Esophagus (tissue), 2 donors: ENCODE data around the gene PDE8B. TPM values are rescaled to one million over a fixed set of nuclear protein-coding genes. Genes with fewer than 3 reads are reported as not detected.

Experiments
- H3K27ac ChIP-seq, 2 donors: one replicate each; pipeline ENCODE4 v1.5.1; 2013; ENCODE audit warnings: low read depth in 2 of 2, mild to moderate bottlenecking in 2 of 2, inconsistent platforms in 1 of 2, low read length in 1 of 2, moderate library complexity in 1 of 2
- H3K27me3 ChIP-seq, 2 donors: one replicate each; pipeline ENCODE4 v1.6.1; 2013; ENCODE audit warnings: low read length in 2 of 2, control low read depth in 1 of 2, mild to moderate bottlenecking in 1 of 2; ENCODE audit not compliant: insufficient read depth in 2 of 2, control insufficient read depth in 1 of 2
- H3K36me3 ChIP-seq, 2 donors: one replicate each; pipeline ENCODE4 v1.6.1; 2013; ENCODE audit warnings: low read length in 1 of 2; ENCODE audit not compliant: control insufficient read depth in 2 of 2, insufficient read depth in 2 of 2
- H3K4me1 ChIP-seq, 2 donors: one replicate each; pipeline ENCODE4 v1.6.1; 2013; ENCODE audit warnings: low read length in 1 of 2; ENCODE audit not compliant: control insufficient read depth in 2 of 2, insufficient read depth in 2 of 2
- H3K4me3 ChIP-seq, 2 donors: one replicate each; pipeline ENCODE4 v1.5.1; 2013; ENCODE audit warnings: low read length in 2 of 2, mild to moderate bottlenecking in 2 of 2, low read depth in 1 of 2, moderate library complexity in 1 of 2
- H3K9me3 ChIP-seq, 2 donors: one replicate each; pipeline ENCODE4 v1.6.1; 2013; ENCODE audit warnings: mild to moderate bottlenecking in 2 of 2, low read depth in 1 of 2, low read length in 1 of 2, moderate library complexity in 1 of 2; ENCODE audit not compliant: control insufficient read depth in 2 of 2, insufficient read depth in 1 of 2
- whole genome bisulfite sequencing, 2 donors: extraction: QIAGEN DNeasy Blood & Tissue Kit; methylation state at CpG; one replicate each; pipeline ENCODE4 v1.1.7; 2013; 5-methylcytosine and 5-hydroxymethylcytosine counted together
- polyA plus RNA-seq, 2 donors: library from polyadenylated mRNA; stranded (reverse); fragments of 200-250 nt; gene quantifications; one replicate each; pipeline ENCODE4 v1.2.3, GENCODE V29; 2013
- donor health status: healthy with polysubstance abuse.
- donor health status: Bipolar disorder and iron deficiency.

PDE8B gene
- polyA plus RNA-seq, 2 donors: 0.31 to 0.66 TPM

DNA sequence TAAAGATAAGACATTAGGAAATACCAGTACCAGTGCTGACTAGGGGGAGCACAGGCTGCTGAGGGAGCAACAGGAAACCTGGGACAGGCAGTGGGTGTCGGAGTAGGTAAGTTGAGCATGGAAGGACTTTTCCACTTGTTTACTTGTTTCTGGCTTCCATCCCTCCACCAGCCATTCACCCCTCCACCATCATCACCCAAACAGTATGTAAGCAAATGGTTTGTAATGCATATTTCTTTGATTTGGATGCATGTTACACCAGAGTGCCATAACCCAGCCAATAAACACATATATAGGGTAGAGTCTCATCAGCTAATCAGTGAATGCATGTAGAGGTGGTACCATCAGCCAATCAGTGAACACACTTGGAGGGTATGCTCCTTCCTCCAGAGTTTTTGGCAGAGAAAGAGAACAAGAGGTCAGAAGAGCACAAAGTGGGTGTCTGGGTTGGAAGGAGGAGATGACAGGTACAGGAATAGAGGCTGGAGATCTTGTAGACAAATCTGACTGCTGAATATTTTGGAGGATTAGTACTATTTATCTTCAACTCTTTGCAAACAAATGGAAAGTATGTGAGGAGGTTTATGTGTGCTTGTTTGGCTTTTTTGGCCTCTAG, 37.7 kb upstream of the PDE8B start:
- H3K9me3 ChIP-seq: no peaks in the 10 kb centered on the region
- peaks cover 0 to 4% of the 10 kb centered on the region in 2 donors for H3K4me1 ChIP-seq
- WGBS, 2 donors: 83 to 93% methylated on average over 1 of the region's 1 CpG
- H3K27me3 ChIP-seq: no peaks in the 10 kb centered on the region
- no peak overlapping the region for H3K4me3 ChIP-seq
- no peak overlapping the region for H3K27ac ChIP-seq
- H3K36me3 ChIP-seq: no peaks in the 10 kb centered on the region

- Histone ChIP-seq H3K4me3 (no peak overlapping the region), H3K9me3 (no peaks in the 10 kb centered on the region), H3K27ac (no peak overlapping the region), H3K27me3 (no peaks in the 10 kb centered on the region), H3K36me3 (no peaks in the 10 kb centered on the region), H3K4me1 (no peaks in the 10 kb centered on the region)
- WGBS, 2 donors: 71 to 85% methylated on average over 6 of the region's 6 CpGs
These were observed 36.0 kb upstream of the PDE8B start for GRCh38 chr5:77174526-77174925.

DNA sequence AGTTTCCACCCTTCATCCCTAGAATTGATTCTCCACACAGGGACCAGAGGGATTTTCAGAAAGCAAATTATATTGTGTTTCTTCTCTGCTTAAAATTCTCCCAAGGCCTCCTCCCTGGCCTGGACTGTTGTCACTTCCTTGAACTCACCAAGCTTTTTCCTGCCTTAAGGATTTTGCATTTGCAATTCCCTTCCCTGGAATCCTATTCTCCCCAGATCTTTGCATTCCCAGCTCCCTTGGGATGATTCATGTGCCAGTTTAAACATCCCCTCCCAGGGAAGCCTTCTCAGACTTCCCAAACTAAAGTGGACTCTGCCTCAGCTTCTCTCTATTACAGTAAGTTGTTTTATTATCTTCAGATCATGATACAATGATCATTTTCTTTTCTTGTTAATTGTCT, 35.2 kb upstream of the PDE8B start:
- H3K4me3 ChIP-seq: no peak overlapping the region
- no peaks in the 10 kb centered on the region for H3K4me1 ChIP-seq
- no peaks in the 10 kb centered on the region for H3K36me3 ChIP-seq
- H3K27me3 ChIP-seq: no peaks in the 10 kb centered on the region
- H3K27ac ChIP-seq: no peak overlapping the region
- no peaks in the 10 kb centered on the region for H3K9me3 ChIP-seq

DNA sequence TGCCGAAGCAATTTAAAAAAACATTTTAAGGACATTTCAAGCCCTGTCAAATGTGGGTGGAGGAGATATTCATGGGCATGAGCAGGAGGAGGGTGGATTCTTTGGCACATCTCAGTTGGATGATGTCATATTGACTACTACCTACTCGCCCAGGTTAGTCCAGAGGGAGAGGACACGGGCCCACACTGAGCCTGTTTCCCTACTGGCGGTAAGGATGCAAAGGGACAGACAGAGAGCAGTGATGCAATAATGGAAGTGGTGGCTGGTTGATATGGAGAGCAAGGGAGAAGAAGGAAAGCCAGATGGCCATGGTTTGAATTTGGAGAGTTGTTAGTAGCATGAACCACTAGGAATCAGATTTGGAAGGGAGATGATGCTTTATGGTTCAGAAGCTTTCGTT, 34.1 kb upstream of the PDE8B start:
- WGBS, 2 donors: 85 to 89% methylated on average over 5 of the region's 5 CpGs
- Histone ChIP-seq H3K36me3 (no peaks in the 10 kb centered on the region), H3K27ac (no peak overlapping the region), H3K4me1 (no peaks in the 10 kb centered on the region), H3K4me3 (no peak overlapping the region), H3K9me3 (peaks cover 0 to 2% of the 10 kb centered on the region in 2 donors), H3K27me3 (peaks cover 0 to 2% of the 10 kb centered on the region in 2 donors)

- Histone ChIP-seq H3K9me3 (peaks cover 0 to 3% of the 10 kb centered on the region in 2 donors), H3K27me3 (peaks cover 0 to 2% of the 10 kb centered on the region in 2 donors), H3K27ac (no peak overlapping the region), H3K36me3 (no peaks in the 10 kb centered on the region), H3K4me1 (no peaks in the 10 kb centered on the region), H3K4me3 (no peak overlapping the region)
- WGBS, 2 donors: 90 to 95% methylated on average over 5 of the region's 5 CpGs
These were observed 32.9 kb upstream of the PDE8B start for GRCh38 chr5:77177576-77177975.

GRCh38 chr5:77180167-77181081, 30.1 kb upstream of the PDE8B start:
- no peaks in the 10 kb centered on the region for H3K4me1 ChIP-seq
- H3K36me3 ChIP-seq: no peaks in the 10 kb centered on the region
- H3K4me3 ChIP-seq: peak overlapping the region; percentile 37 to 39
- peaks cover 0 to 2% of the 10 kb centered on the region in 2 donors for H3K27me3 ChIP-seq
- no peak overlapping the region for H3K27ac ChIP-seq
- WGBS, 2 donors: 2% methylated on average over 49 to 69 of the region's 69 CpGs
- peaks cover 0 to 5% of the 10 kb centered on the region in 2 donors for H3K9me3 ChIP-seq

DNA sequence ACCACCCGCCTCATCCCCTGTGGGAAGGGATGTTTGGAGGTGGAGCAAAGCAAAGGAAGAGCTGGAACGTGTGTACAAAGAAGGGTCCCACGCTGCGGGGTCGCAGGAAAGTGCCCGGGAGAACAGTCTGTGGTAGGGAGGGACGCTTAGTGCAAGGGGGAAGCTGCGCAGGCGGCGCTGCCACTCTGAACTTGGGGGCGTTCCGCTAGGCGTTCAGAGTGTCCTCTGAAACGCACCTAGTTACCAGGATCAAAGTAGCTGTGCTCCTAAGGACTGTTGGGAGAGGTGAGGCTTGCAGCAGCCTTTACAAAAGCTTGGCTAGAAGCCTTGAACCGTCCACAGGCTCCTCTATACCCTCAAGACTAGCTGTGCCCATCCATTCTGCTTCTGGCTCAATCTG, 29.3 kb upstream of the PDE8B start:
- H3K9me3 ChIP-seq: peaks cover 0 to 5% of the 10 kb centered on the region in 2 donors
- 9 to 14% methylated on average over 15 of the region's 15 CpGs for WGBS, 2 donors
- no peak overlapping the region for H3K27ac ChIP-seq
- peak overlapping the region in 1 of 2 donors; percentile 37 for H3K4me3 ChIP-seq
- H3K4me1 ChIP-seq: no peaks in the 10 kb centered on the region
- no peaks in the 10 kb centered on the region for H3K36me3 ChIP-seq
- peaks cover 0 to 2% of the 10 kb centered on the region in 2 donors for H3K27me3 ChIP-seq

- Histone ChIP-seq H3K27ac (no peak overlapping the region), H3K4me3 (no peak overlapping the region), H3K4me1 (no peaks in the 10 kb centered on the region), H3K9me3 (peaks cover 0 to 5% of the 10 kb centered on the region in 2 donors), H3K27me3 (peaks cover 0 to 2% of the 10 kb centered on the region in 2 donors), H3K36me3 (no peaks in the 10 kb centered on the region)
- WGBS, 2 donors: 57 to 71% methylated on average over 15 of the region's 15 CpGs
These were observed 28.7 kb upstream of the PDE8B start for GRCh38 chr5:77181596-77182304.

GRCh38 chr5:77182367-77182766, 28.1 kb upstream of the PDE8B start:
- peaks cover 0 to 2% of the 10 kb centered on the region in 2 donors for H3K27me3 ChIP-seq
- no peak overlapping the region for H3K27ac ChIP-seq
- no peaks in the 10 kb centered on the region for H3K4me1 ChIP-seq
- no peak overlapping the region for H3K4me3 ChIP-seq
- H3K9me3 ChIP-seq: peaks cover 0 to 5% of the 10 kb centered on the region in 2 donors
- H3K36me3 ChIP-seq: no peaks in the 10 kb centered on the region
- 77 to 82% methylated on average over 1 of the region's 1 CpG for WGBS, 2 donors
